OCI-LY7 (cell line): Measurements from ENCODE around the gene DDB1. TPM values are rescaled to one million over a fixed set of nuclear protein-coding genes. Genes with fewer than 3 reads are reported as not detected.
A peak's percentile ranks its signal among the peaks of the same experiment; 100 is the strongest.

Experiments
- BruUV-seq: library from RNA; stranded (reverse); fragments of 400-500 nt; replicated peaks from 2 replicates; lab custom pipeline; 2021; lab: Mats Ljungman, UMichigan
- CTCF ChIA-PET: fragments of 300-600 bp; sonication (Branson Sonifier 250); formaldehyde crosslinking; loops from one replicate; lab custom pipeline; 2022; ENCODE audit warnings: antibody characterized with exemption; ENCODE audit not compliant: unreplicated experiment; lab: Charles Lee
- POLR2A ChIA-PET: fragments of 300-600 bp; sonication (Branson Sonifier 250); formaldehyde crosslinking; loops from one replicate; lab custom pipeline; 2022; ENCODE audit warnings: antibody characterized with exemption; lab: Charles Lee
- DNase-seq: peaks from one replicate; pipeline ENCODE4 v3.0.0-alpha.2; 2015; ENCODE audit warnings: low spot score
- H2AFZ ChIP-seq: fragments of 200-600 bp; sonication (generic), shearing (Covaris generic); 2 replicates; pipeline ENCODE4 v1.6.1; 2014; ENCODE audit warnings: mild to moderate bottlenecking, antibody characterized with exemption, low read length, moderate library complexity
- H3K27ac ChIP-seq: fragments of 200-600 bp; sonication (generic); 2 replicates; pipeline ENCODE4 v1.5.1; 2014; ENCODE audit warnings: mixed run types, low read depth, mild to moderate bottlenecking, moderate library complexity, low read length, inconsistent platforms; ENCODE audit not compliant: poor library complexity, severe bottlenecking
- H3K36me3 ChIP-seq: fragments of 200-600 bp; sonication (generic); 2 replicates; pipeline ENCODE4 v1.6.1; 2014; ENCODE audit warnings: mild to moderate bottlenecking, antibody characterized with exemption, low read length, moderate library complexity, mixed read lengths; ENCODE audit not compliant: insufficient read depth
- H3K4me1 ChIP-seq: fragments of 200-600 bp; sonication (generic); 2 replicates; pipeline ENCODE4 v1.5.1; 2014; ENCODE audit warnings: mild to moderate bottlenecking, low read length; ENCODE audit not compliant: insufficient read depth, poor library complexity, severe bottlenecking
- H3K4me2 ChIP-seq: fragments of 200-600 bp; sonication (generic); 2 replicates; pipeline ENCODE4 v1.6.1; 2014; ENCODE audit warnings: mild to moderate bottlenecking, low read length
- H3K4me3 ChIP-seq: fragments of 200-600 bp; sonication (generic); 2 replicates; pipeline ENCODE4 v1.5.1; 2014; ENCODE audit warnings: mild to moderate bottlenecking, low read depth, low read length; ENCODE audit not compliant: poor library complexity, severe bottlenecking
- H3K79me2 ChIP-seq: fragments of 200-600 bp; sonication (generic); 2 replicates; pipeline ENCODE4 v1.6.1; 2016; ENCODE audit warnings: low read depth, mild to moderate bottlenecking, low read length, moderate library complexity, mixed read lengths; ENCODE audit not compliant: insufficient read depth
- H3K9me2 ChIP-seq: fragments of 200-600 bp; sonication (generic); 2 replicates; pipeline ENCODE4 v1.6.1; 2016; ENCODE audit warnings: mild to moderate bottlenecking, low read length, mixed read lengths; ENCODE audit not compliant: insufficient read depth
- H3K9me3 ChIP-seq: fragments of 200-600 bp; sonication (generic); 2 replicates; pipeline ENCODE4 v1.6.1; 2014; ENCODE audit warnings: mild to moderate bottlenecking, mixed run types, low read length, mixed read lengths
- H4K20me1 ChIP-seq: fragments of 200-600 bp; sonication (generic); 2 replicates; pipeline ENCODE4 v1.6.1; 2014; ENCODE audit warnings: mild to moderate bottlenecking, antibody characterized with exemption, low read length, moderate library complexity, mixed read lengths; ENCODE audit not compliant: insufficient read depth
- CTCF ChIP-seq: fragments of 200-600 bp; sonication (generic); conservative IDR thresholded peaks from 2 replicates; pipeline ENCODE4 v1.5.1; 2014; ENCODE audit warnings: mild to moderate bottlenecking, antibody characterized with exemption, low read length, moderate library complexity, mixed read lengths
- EZH2phosphoT487 ChIP-seq: fragments of 200-600 bp; sonication (generic); IDR thresholded peaks from 2 replicates; pipeline ENCODE4 v1.6.1; 2018; ENCODE audit warnings: low read depth, borderline replicate concordance, mild to moderate bottlenecking, mixed run types, antibody characterized with exemption, low read length, moderate library complexity, mixed read lengths
- intact Hi-C: fragments of 100-400 bp; cut with micrococcal nuclease; formaldehyde crosslinking; loops from one replicate; pipeline ENCODE4 v1.10.0; 2022; ENCODE audit not compliant: unreplicated experiment
- total RNA-seq, 2 experiments: library from RNA; depleted of rRNA in 1 of 2; stranded (reverse); fragments of >200 nt in 1 of 2; shearing (Covaris generic) in 1 of 2; gene quantifications; 2 replicates each; pipeline ENCODE4 v1.2.3, GENCODE V29; 2014 to 2022

DDB1 gene
- total RNA-seq, 2 experiments from 2014 or later = 194 to 225 TPM

- Histone ChIP-seq H3K9me3 (no peaks in the 10 kb centered on the region), H3K79me2 (no peaks in the 10 kb centered on the region), H3K4me2 (peak within 1 kb of the TSS; percentile 82), H3K27ac (peak within 1 kb of the TSS; percentile 35), H3K4me3 (peak within 1 kb of the TSS; percentile 68), H2AFZ (peak within 1 kb of the TSS; percentile 71; the same call in 1 of the 2 replicates), H3K9me2 (no peaks in the 10 kb centered on the region), H4K20me1 (no peaks in the 10 kb centered on the region), H3K4me1 (peaks cover 24% of the 10 kb centered on the region), H3K36me3 (peaks cover 31% of the 10 kb centered on the region)
- DNase-seq = peak; percentile 89
- BruUV-seq = no TSS peak
- CTCF ChIA-PET = interaction anchor here (1.0 kb wide), 1 partner anchor 67 kb away, joined by 3 read pairs; the partner anchor contains the start of genes CYB561A3 and TMEM138
- POLR2A ChIA-PET = interaction anchor here (0.6 to 1.4 kb wide), 2 partner anchors 41 to 333 kb away, joined by 5 read pairs; no protein-coding TSS in a partner anchor
- intact Hi-C loops = no loop called here
- TF ChIP-seq EZH2phosphoT487 (no peak), CTCF (peak; percentile 62)
Measured at GRCh38 chr11:61294717-61295595, 37.9 kb downstream of the DDB1 start, which contains the start of gene VWCE. Gene VWCE (minus strand): TSS chr11:61295316. CDS start chr11:61295037, 279 bp downstream.

GRCh38 chr11:61293867-61294716 lies 38.8 kb downstream of the DDB1 start:
- ChIA-PET CTCF (interaction anchor here (1.0 kb wide), 1 partner anchor 68 kb away, joined by 3 read pairs; the partner anchor contains the start of genes CYB561A3 and TMEM138), POLR2A (interaction anchor here (0.6 to 1.4 kb wide), 3 partner anchors 42 to 390 kb away, joined by 3 to 5 read pairs (median 5); no protein-coding TSS in a partner anchor)
- Histone ChIP-seq H3K9me2 (no peaks in the 10 kb centered on the region), H3K36me3 (peaks cover 23% of the 10 kb centered on the region), H3K4me3 (peak overlapping the region; percentile 68), H3K79me2 (no peaks in the 10 kb centered on the region), H2AFZ (peak overlapping the region; percentile 71; the same call in 1 of the 2 replicates), H3K4me2 (peak overlapping the region; percentile 82), H3K27ac (peak overlapping the region; percentile 35), H3K9me3 (no peaks in the 10 kb centered on the region), H3K4me1 (peaks cover 24% of the 10 kb centered on the region), H4K20me1 (no peaks in the 10 kb centered on the region)
- no peak for TF ChIP-seq EZH2phosphoT487
- no peak for TF ChIP-seq CTCF
- peak; percentile 63 for DNase-seq
- no TSS peak for BruUV-seq
- intact Hi-C loops = no loop called here
